GM10266 (cell line): ENCODE measurements around the gene SNX27.

Experiments
- DNase-seq: peaks from one replicate; pipeline ENCODE4 v3.0.0; 2012; ENCODE audit errors: extremely low spot score
- TF ChIP-seq, protein P1 (sequence below): IDR thresholded peaks from 2 replicates; pipeline ENCODE4 v1.5.1; 2012; ENCODE audit warnings: mild to moderate bottlenecking, low read depth; ENCODE audit not compliant: control insufficient read depth, insufficient read depth; ENCODE audit errors: missing control alignments

Gene SNX27

DNA sequence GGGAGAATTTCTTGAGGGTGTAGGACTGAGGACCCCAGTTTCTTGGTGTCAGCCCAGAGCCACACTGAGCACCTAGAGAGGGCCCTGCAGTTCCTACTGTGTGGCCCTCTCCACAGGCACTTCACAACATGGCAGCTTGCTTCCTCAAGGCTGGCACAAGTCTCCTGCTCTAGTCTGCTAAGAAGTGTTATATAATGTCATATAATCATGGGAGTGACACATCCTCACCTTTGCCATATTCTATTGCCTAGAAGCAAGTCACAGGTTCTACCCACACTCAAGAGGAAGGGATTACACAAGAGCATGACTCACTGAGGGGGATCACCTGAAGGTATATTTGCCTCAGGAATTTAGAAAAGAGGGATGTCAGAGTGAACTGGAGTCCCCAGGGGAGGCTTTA is 5.5 kb upstream of the SNX27 start:
- no peak for DNase-seq
- TF ChIP-seq, protein P1, sequence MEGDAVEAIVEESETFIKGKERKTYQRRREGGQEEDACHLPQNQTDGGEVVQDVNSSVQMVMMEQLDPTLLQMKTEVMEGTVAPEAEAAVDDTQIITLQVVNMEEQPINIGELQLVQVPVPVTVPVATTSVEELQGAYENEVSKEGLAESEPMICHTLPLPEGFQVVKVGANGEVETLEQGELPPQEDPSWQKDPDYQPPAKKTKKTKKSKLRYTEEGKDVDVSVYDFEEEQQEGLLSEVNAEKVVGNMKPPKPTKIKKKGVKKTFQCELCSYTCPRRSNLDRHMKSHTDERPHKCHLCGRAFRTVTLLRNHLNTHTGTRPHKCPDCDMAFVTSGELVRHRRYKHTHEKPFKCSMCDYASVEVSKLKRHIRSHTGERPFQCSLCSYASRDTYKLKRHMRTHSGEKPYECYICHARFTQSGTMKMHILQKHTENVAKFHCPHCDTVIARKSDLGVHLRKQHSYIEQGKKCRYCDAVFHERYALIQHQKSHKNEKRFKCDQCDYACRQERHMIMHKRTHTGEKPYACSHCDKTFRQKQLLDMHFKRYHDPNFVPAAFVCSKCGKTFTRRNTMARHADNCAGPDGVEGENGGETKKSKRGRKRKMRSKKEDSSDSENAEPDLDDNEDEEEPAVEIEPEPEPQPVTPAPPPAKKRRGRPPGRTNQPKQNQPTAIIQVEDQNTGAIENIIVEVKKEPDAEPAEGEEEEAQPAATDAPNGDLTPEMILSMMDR: no peak

DNA sequence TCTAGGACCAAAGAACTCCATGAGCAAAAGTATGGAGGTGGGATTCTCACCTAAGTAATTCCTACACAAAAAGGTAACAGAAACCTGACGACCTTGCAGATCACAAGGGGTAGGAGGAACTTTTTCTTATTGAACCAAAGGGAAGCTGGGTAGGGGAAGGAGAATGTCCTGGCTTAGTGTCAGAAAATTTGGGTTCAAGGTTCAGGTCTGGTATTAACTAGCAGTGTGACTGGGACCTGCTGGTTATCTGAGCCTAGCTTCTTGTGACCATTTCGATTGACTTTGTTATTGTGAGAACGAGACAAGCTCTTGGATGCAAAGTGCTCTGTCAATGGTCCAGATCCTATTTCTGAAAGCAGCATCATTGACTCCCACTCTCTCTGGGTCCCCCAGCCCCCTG is 5.0 kb upstream of the SNX27 start:
- DNase-seq: no peak
- TF ChIP-seq, protein P1: no peak

DNA sequence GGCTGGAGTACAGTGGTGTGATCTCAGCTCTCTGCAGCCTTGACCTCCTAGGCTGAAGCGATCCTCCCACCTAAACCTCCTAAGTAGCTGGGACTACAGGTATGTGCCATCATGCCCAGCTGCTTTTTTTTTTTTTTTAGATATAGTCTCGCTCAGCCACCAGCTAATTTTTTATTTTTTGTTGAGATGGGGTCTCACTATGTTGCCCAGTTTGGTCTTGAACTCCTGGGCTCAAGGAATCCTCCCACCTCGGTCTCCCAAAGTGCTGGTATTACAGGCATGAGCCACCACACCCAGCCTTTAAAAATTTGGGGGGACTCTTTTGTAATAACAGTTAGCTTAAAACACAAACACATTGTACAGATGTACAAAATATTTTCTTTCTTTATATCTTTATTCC is 1.7 kb upstream of the SNX27 start:
- TF ChIP-seq, protein P1: no peak
- no peak for DNase-seq

DNA sequence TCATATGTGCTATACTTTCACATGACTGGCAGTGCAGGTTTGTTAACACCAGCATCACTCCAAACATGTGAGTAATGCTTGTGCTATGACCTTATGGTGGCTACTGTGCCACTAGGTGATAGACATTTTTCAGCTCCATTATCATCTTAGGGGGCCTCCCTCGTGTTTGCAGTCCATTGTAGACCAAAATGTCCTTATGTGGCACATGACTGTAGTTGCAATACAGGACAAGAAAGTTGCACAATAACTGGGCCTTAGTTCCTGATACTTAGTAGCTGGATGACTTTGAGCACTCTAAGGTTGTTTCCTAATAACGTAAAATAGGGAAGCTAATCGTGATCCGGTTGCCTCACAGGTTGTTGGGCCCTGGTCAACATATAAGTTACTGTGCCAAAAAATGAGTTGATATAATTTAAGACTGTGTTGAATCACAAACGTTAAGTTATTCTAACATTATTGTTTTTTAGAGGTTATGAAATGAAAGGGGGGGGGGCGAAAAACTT is 511 bp upstream of the SNX27 start:
- TF ChIP-seq, protein P1: no peak
- no peak for DNase-seq

DNA sequence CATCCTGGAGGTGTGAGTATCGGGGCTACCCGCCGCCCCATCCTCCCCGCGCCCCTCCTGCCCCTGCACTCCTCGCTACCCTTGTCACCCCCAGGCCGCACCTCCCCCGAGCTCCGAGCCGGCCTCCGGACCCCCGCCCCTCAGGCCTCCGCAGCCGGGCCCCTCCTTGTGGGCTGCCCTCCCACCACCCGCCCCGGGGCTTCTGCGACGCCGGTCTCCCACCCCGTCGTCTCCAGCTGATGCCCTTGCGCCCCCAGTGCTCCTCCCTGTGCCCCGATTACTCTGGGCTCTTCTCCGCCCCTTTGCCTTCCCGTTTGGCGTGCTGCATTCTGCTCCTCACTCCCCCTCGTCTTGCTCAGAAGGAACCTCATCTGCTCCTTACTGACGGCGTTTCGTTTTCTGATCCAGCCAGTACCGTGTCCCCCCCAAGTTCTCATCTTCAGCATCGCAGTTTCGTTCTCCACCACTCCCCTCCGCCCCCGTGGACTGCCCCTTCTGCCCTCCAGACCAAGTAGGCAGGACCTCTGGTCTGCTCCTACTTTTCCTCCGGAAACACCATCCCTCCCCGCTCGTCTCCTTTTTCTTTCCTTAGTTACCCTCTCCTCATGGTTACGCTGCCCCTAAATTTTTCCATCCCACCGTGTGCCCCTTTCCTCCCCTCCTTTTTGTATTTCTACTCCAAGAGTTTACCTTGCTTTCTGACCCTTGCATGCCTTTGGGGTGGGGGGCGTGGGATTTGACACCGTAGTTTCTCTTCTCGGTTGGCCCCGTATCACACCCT is 841 bp downstream of the SNX27 start:
- DNase-seq: peak; percentile 58
- TF ChIP-seq, protein P1: no peak

DNA sequence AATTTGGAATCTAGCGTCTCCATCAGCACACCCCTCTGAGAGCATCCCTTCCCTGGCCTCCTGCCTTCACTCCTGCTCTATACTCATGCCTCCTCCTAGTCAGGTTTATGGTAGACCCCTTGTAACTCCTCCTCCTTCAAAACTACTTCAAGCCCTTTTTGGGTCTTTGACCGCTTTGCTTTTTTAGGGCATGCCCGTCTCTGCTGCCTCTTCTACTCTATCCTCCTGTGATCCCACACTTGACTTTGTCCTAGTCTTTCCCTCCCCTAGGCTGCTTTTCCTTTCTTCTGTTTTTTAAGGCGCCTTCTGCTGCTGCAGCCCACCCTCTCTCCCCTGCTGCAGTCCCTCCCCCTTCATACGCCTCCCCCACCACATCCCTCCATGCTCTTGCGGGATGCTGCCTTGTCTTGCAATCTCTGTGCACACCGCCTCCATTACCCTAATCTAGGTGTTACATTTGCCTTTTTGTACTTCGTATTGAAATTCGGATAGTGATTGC is 1.5 kb downstream of the SNX27 start:
- TF ChIP-seq, protein P1: no peak
- DNase-seq: peak; percentile 18

DNA sequence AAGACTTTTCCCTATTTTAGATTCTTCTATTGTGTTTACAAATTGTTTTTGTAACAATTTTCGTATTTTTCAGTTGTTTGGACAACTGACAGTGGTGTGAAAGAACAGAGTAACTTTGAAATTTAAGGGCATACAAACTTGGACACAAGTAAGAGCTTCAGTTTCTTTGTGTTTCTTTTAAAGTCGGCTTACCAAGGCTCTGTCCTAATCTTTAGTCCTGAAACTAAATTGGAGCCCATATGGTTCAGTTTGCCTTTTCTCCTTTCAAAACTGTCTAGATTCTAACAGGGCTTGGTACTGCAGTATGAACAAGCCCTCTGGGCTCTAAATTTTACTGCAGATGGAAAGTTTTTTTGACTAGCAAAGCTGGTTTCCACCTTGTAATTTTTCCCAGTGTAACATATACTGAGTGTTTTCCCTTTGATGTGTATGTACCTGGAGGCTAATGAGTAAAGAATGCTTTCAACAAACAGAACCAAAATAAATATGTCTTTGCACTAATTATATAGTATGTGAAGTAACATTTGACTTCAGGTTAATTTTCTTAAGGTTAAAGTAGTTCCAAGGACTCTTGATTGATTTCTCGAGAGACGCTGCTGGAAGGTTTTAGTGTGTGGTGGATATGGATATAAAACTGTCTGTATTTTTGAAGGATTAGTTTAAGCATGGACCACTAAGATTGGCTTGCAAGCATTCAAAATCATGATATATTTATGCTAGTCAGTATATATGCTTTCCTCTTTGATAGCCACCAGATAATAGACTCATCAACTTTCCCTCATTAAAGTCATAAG is 4.1 kb downstream of the SNX27 start:
- TF ChIP-seq, protein P1: no peak
- no peak for DNase-seq
